Activated T-helper 2 cell treated with anti-CD3 and anti-CD28 coated beads, Interferon-gamma antibody, Interleukin-2, Interleukin-4, amounts not matched to agents 10 μg/mL and 5 μg/mL and 100 μg/mL, durations not matched to agents 14 hours and 24 hours and 36 hours (primary cell): ENCODE data around the gene RPP30. TPM values are rescaled to one million over a fixed set of nuclear protein-coding genes. Genes with fewer than 3 reads are reported as not detected.
A peak's percentile ranks its signal among the peaks of the same experiment; 100 is the strongest.
"Not testable (repeated sequence)": the region's sequence is repeated elsewhere in the genome, so short reads cannot be mapped to it uniquely, and the experiment has no call there.

Experiments used
- DNase-seq: peaks from one replicate; pipeline ENCODE4 v3.0.0; 2021; ENCODE audit warnings: low spot score
- H3K27ac Mint-ChIP-seq: one replicate; pipeline ENCODE4 v1.8.0; 2021; ENCODE audit warnings: mixed read lengths
- H3K27me3 Mint-ChIP-seq: one replicate; pipeline ENCODE4 v1.8.0; 2021; ENCODE audit warnings: low read depth, mixed read lengths
- H3K36me3 Mint-ChIP-seq: one replicate; pipeline ENCODE4 v1.8.0; 2021; ENCODE audit warnings: low read depth, mixed read lengths
- H3K4me1 Mint-ChIP-seq: one replicate; pipeline ENCODE4 v1.8.0; 2021; ENCODE audit warnings: low read depth, mixed read lengths
- H3K4me3 Mint-ChIP-seq: one replicate; pipeline ENCODE4 v1.8.0; 2021; ENCODE audit warnings: low read depth, mild to moderate bottlenecking, moderate library complexity, mixed read lengths
- H3K9me3 Mint-ChIP-seq: one replicate; pipeline ENCODE4 v1.8.0; 2021; ENCODE audit warnings: mixed read lengths
- intact Hi-C: fragments of 100-400 bp; cut with micrococcal nuclease; formaldehyde crosslinking; loops from one replicate; pipeline ENCODE4 v1.15.1; 2023
- total RNA-seq: library from RNA; stranded (reverse); gene quantifications from 2 replicates; pipeline ENCODE4 v1.2.3, GENCODE V29; 2022

Gene RPP30
- total RNA-seq, 1 donor from 2014 or later = 69.1 TPM

DNA sequence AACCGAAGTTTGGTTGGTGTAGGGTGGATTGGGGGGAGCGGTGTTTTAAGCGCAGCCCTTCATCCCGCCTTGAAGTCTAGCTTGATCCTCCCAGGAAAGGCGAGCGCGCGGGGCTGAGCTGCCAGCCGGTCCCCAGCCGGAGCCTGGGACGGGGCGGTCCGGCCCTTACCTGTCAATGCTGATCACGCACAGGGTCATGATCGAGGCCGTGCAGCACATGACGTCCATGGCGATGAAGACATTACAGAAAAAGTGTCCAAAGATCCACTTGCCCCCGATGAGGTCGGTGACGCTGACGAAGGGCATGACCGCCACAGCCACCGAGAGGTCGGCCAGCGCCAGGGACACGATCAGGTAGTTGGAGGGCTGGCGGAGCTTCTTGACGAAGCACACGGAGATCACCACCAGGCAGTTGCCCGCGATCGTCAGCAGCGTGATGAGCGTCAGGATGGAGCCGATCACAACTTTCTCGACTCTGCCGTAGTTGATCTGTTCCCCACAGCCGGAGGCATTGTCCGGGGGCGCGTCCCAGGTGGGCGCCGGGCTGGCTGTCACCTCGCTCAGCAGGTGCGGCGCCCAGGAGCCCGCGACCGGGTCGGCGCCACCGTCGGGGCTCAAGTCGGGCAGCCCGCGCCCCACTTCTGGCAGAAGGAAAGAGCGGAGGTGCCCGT is 14.7 kb upstream of the RPP30 start:
- peak; percentile 10 for DNase-seq
- peaks cover 12% of the 10 kb centered on the region for H3K4me1 Mint-ChIP-seq
- no peaks in the 10 kb centered on the region for H3K36me3 Mint-ChIP-seq
- H3K9me3 Mint-ChIP-seq = no peaks in the 10 kb centered on the region
- H3K4me3 Mint-ChIP-seq = peak overlapping the region; percentile 83
- H3K27me3 Mint-ChIP-seq = peaks cover 72% of the 10 kb centered on the region
- no peak overlapping the region for H3K27ac Mint-ChIP-seq
- intact Hi-C loops = no loop called here

DNA sequence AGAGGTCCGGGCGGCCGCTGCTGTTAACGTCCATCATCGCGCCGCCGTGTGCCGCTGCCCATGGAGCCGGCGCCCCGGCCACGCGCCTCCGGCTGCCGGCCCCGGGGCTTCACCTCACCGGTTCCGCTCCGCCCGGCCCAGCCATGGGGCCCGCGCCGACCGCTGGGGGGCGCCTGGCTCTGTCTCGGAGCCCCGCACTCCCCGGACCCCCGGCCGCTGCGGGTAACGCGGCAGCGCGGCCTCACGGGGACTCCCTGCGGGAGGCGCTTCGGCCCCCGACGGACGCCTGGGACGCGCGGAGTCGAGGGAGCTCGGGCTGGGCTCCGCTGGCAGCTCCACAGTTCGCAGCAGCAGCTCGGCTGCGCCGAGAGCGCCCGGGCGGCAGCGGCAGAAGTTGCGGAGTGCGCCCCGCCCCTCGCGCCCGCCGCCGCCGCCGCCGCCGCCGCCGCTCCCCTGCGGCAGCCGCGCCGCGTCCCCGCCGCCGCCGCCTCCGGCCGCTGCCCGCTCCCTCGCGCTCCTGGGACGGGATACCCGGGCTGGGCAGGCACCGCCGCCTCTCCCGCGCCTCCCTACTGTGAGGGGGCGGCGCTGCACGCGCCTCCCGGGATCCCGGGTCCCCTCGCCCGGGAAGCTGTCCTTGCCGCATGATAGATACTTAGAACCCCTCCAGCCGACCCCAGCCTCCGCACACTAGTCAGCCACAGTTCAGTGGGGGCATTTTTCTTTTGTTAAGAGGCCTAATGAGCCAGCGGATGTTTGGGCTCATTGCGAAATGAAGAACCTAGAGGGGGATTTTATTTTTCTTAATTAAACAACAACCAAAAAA is 13.9 kb upstream of the RPP30 start, which contains the start of gene HTR7:
HTR7 (minus strand) TSS at position 405 of the 826 bp plus-strand sequence; CDS start at position 37, 368 bp downstream.
- Mint-ChIP-seq H3K4me1 (peaks cover 12% of the 10 kb centered on the region), H3K27ac (no peak within 1 kb of the TSS), H3K4me3 (peak within 1 kb of the TSS; percentile 83), H3K36me3 (no peaks in the 10 kb centered on the region), H3K9me3 (no peaks in the 10 kb centered on the region), H3K27me3 (peaks cover 77% of the 10 kb centered on the region)
- peak; percentile 56 for DNase-seq
- intact Hi-C loops = loop anchor here (2.0 kb wide), 1 partner anchor 15 kb away; no protein-coding TSS in a partner anchor

DNA sequence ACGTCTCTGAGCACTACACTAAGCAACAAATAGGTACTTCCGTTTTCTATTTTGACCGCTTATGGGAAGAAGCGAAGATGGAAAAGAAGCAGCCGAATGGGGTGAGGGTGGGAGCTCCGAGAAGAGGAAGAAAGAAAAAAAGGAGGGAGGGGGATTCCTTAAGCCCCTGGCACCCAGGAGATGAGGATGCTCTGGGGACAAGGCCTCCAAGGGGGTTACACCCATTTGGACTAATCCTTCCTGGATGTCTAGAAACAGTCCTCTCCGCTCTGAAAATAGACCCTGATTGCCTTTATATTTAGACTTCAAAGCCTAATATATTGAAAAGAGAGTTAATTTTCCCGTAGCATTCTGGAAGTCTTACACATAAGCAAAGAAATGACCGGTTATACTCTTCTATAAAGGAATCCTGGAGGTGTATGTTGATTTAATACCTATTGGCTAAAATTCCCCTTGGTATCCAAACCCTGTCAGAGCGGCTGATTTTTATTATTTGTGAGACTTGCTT is 13.3 kb upstream of the RPP30 start:
- H3K36me3 Mint-ChIP-seq = no peaks in the 10 kb centered on the region
- no peak overlapping the region for H3K27ac Mint-ChIP-seq
- no peak for DNase-seq
- peaks cover 12% of the 10 kb centered on the region for H3K4me1 Mint-ChIP-seq
- peaks cover 82% of the 10 kb centered on the region for H3K27me3 Mint-ChIP-seq
- no peaks in the 10 kb centered on the region for H3K9me3 Mint-ChIP-seq
- intact Hi-C loops = loop anchor here (2.0 kb wide), 1 partner anchor 14 kb away; no protein-coding TSS in a partner anchor
- H3K4me3 Mint-ChIP-seq = peak overlapping the region; percentile 78

DNA sequence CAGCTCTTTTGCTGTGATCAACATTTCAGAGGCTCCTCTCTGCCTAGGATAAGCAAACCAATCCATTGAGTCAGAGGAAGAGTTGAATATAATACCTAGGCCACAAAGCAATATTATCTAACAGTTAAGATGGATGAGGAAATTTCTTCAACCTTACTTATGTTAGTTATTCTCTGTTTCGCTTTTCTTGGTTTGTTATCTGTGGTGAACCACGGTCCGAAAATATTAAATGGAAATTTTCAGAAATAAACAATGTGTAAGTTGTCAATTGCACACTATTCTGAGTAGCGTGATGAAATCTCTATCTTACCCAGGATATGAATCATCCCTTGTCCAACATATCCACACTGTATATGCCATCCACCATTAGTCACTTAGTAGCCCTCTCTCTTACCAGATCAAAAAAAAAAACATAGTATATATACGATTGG is 12.4 kb upstream of the RPP30 start:
- no peak for DNase-seq
- H3K9me3 Mint-ChIP-seq = no peaks in the 10 kb centered on the region
- no peak overlapping the region for H3K4me3 Mint-ChIP-seq
- intact Hi-C loops = loop anchor here (2.0 kb wide), 1 partner anchor 13 kb away; no protein-coding TSS in a partner anchor
- peaks cover 80% of the 10 kb centered on the region for H3K27me3 Mint-ChIP-seq
- no peaks in the 10 kb centered on the region for H3K36me3 Mint-ChIP-seq
- H3K27ac Mint-ChIP-seq = no peak overlapping the region
- H3K4me1 Mint-ChIP-seq = peaks cover 12% of the 10 kb centered on the region

DNA sequence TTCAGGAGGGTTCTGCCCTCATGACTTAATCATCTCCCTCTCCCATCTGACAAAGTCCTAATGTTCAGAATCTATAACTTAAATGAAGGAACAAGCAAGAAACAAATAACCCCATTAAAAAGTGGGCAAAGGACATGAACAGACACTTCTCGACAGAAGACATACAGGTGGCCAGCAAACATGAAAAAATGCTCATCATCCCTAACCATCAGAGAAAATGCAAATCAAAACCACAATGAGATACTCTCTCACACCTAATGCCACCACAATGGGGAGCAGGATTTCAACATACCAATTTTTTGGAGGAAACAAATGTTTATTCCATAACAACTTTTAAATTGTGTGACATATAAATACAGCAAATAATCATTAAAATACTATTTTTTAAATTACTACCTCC is 11.0 kb upstream of the RPP30 start:
- DNase-seq = no peak
- intact Hi-C loops = no loop called here
- Mint-ChIP-seq H3K36me3 (no peaks in the 10 kb centered on the region), H3K27me3 (peaks cover 80% of the 10 kb centered on the region), H3K9me3 (no peaks in the 10 kb centered on the region), H3K4me3 (no peak overlapping the region), H3K27ac (no peak overlapping the region), H3K4me1 (peaks cover 12% of the 10 kb centered on the region)

DNA sequence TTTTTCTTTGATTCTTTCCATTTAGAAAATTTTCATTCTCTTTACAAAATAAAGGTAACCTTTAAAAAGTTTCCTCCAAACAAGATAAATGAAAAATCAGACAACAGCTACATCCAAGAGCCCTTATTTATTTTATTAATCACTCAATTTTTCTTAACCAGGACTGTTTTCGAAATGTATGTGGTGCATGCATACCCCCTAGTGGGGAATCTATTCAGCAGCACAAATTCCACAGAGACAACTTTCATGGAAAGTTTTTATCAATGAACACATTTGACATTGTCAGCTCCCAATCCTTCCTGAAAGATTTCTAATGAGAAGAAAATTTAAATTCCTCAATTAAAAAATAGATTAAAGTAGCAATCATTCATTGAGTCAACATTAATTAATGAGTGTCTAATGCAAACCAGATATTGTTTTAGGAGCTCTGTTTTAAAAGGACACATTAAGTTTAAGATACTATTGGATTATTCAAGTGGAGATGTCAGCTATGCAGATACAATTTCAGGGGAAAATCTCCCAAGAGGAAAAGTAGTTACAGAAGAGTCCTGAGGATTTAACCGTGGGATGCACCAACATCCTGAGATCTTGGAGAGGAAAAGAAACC is 8.8 kb upstream of the RPP30 start:
- H3K36me3 Mint-ChIP-seq = no peaks in the 10 kb centered on the region
- no peak overlapping the region for H3K4me3 Mint-ChIP-seq
- no peak overlapping the region for H3K27ac Mint-ChIP-seq
- peaks cover 83% of the 10 kb centered on the region for H3K27me3 Mint-ChIP-seq
- H3K9me3 Mint-ChIP-seq = no peaks in the 10 kb centered on the region
- peaks cover 10% of the 10 kb centered on the region for H3K4me1 Mint-ChIP-seq
- intact Hi-C loops = loop anchor here (1.0 to 2.0 kb wide), 2 partner anchors 112 to 1070 kb away; no protein-coding TSS in a partner anchor
- no peak for DNase-seq

DNA sequence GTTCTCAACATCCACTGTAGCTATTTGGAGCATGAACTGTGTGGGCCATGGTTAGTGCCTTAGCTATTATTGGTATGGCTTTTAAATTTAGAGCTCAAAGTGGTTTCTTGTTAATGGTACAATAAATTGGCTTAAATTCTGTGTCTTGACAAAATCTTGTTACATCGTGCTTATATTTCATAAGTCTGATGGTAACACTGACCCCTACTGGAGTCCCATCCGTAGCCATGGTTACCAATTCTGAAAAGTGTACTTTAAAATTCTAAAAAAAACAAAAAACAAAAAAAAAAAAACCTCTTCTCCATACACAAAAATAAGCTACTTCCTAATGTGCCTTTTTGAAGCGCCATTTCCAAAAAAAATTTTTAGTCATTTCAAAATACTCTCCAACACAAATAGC is 6.4 kb upstream of the RPP30 start:
- Mint-ChIP-seq H3K4me3 (no peak overlapping the region), H3K4me1 (peaks cover 2% of the 10 kb centered on the region), H3K27me3 (peaks cover 78% of the 10 kb centered on the region), H3K36me3 (no peaks in the 10 kb centered on the region), H3K27ac (no peak overlapping the region), H3K9me3 (peaks cover 10% of the 10 kb centered on the region)
- DNase-seq = no peak
- intact Hi-C loops = no loop called here

DNA sequence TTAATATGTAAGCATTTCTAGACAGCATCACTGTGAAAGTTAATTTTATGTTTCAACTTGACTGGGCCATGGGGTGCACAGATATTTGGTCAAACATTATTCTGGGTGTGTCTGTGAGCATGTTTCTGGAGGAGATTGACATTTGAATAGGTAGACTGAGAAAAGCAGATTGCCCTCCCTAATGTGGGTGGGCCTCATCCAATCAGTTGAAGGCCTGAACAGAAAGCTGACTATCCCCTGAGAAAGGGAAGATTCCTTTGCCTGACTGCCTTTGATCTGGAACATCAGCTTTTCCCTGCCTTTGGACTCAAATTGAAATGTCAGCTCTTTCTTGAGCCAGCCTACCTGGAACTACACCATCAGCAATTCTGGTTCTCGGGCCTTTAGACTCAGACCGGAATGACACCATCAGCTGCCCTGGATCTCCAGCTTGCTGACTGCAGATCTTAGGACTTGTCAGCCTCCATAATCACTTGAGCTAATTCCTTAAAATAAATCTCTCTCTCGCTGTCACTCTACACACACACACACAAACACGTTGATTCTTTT is 5.7 kb upstream of the RPP30 start:
- H3K27ac Mint-ChIP-seq = no peak overlapping the region
- H3K4me3 Mint-ChIP-seq = no peak overlapping the region
- intact Hi-C loops = no loop called here
- peaks cover 73% of the 10 kb centered on the region for H3K27me3 Mint-ChIP-seq
- no peaks in the 10 kb centered on the region for H3K36me3 Mint-ChIP-seq
- no peak for DNase-seq
- H3K4me1 Mint-ChIP-seq = peaks cover 6% of the 10 kb centered on the region
- H3K9me3 Mint-ChIP-seq = peaks cover 10% of the 10 kb centered on the region

DNA sequence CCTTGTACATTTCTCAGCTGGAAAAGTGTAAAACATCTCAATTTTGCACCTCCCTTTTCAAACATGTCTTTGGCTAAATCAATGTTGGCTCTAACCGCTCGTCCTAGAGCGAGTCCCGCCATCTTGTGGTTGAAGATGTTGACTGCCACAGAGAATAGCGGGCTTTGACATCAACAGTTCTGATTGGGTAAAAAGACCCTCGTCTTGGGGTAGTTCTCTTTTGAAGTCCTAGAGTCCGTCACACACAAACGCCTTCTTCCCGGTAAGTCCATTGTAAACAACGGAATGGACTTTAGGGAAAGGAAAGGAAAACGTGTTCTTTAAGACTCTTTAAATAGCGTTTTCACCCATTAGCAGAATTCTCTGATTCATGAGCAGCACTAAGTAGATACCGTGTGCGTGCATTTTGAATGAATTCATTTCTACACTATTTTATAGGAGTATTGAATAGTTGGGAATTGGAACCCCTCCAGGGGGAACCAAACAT is 452 bp upstream of the RPP30 start:
- H3K27ac Mint-ChIP-seq = peak overlapping the region; percentile 97
- peaks cover 25% of the 10 kb centered on the region for H3K4me1 Mint-ChIP-seq
- DNase-seq = peak; percentile 40
- peaks cover 8% of the 10 kb centered on the region for H3K36me3 Mint-ChIP-seq
- intact Hi-C loops = loop anchor here (1.0 to 5.0 kb wide), 8 partner anchors 120 to 1169 kb away; partner anchors contain the start of gene KIF20B
- H3K9me3 Mint-ChIP-seq = peaks cover 10% of the 10 kb centered on the region
- peaks cover 27% of the 10 kb centered on the region for H3K27me3 Mint-ChIP-seq
- peak overlapping the region; percentile 100 for H3K4me3 Mint-ChIP-seq

DNA sequence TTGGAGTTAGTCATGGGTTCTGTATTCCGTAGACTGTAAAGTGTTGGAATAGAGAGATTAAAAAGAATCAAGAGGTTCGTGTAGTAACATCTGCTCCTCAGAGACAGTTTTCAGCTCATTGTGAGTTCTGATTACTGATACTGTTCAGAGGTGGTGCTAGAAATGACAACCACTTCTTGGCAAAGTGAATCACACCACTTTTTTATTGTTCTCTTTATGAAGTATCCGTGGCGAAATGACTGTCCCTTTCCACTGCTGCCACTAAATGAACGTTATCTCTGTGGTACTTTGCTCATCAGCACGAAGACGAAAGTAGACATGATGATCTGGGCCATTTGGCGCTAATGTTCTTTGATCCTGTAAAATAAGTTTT is 860 bp downstream of the RPP30 start:
- peak overlapping the region; percentile 100 for H3K4me3 Mint-ChIP-seq
- no peak for DNase-seq
- H3K36me3 Mint-ChIP-seq = peaks cover 19% of the 10 kb centered on the region
- H3K27ac Mint-ChIP-seq = peak overlapping the region; percentile 97
- intact Hi-C loops = loop anchor here (2.0 to 5.0 kb wide), 5 partner anchors 14 to 1170 kb away; partner anchors contain the start of genes HTR7 and KIF20B
- H3K4me1 Mint-ChIP-seq = peaks cover 25% of the 10 kb centered on the region
- H3K27me3 Mint-ChIP-seq = peaks cover 16% of the 10 kb centered on the region
- H3K9me3 Mint-ChIP-seq = peaks cover 10% of the 10 kb centered on the region

DNA sequence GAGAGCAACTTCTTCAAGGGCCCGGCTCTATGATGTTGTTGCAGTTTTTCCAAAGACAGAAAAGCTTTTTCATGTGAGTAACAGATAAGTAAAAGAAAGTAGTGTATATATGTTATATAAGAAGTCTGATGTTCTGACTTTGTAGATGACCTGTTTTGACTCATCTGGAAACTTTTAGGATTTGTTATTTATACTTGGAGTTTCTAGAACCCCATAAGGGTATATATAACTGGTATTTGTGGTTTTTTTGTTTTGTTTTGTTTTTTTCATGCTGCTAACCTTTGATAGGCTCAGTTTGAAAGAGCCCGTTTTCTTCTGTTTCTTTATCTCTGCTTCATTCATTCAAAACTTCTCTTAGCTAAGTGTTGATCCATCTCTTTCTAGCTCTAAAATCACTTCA is 7.3 kb downstream of the RPP30 start:
- no peak for DNase-seq
- Mint-ChIP-seq H3K9me3 (no peaks in the 10 kb centered on the region), H3K27me3 (no peaks in the 10 kb centered on the region), H3K4me1 (peaks cover 11% of the 10 kb centered on the region), H3K36me3 (peaks cover 54% of the 10 kb centered on the region), H3K27ac (no peak overlapping the region), H3K4me3 (no peak overlapping the region)
- intact Hi-C loops = no loop called here

DNA sequence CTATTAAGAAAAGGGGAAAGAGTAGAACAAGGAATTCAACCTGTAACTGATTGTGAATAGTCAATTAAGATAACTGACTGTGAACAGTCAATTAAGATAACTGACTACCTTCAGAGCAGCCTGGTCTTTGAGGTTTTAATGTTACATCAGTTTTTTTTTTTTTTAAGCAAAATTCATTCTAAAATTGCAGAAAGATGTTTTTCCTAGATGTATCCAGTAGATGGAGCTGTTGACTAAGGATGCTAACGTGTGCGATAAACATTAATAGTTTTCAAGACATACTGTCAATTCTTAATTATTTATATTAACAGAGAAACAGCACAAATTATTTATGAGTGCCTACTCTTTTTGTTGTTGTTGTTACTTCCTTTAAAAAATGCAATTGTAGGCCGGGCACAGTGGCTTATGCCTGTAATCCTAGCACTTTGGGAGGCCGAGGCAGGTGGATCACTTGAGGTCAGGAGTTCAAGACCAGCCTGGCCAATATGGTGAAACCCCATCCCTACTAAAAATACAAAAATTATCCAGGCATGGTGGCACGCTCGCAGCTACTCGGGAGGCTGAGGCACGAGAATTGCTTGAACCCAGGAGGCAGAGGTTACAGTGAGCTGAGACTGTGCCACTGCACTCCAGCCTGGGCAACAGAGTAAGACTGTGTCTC is 8.4 kb downstream of the RPP30 start:
- not testable (repeated sequence) for DNase-seq, H3K9me3 Mint-ChIP-seq, H3K27ac Mint-ChIP-seq, H3K4me1 Mint-ChIP-seq, H3K4me3 Mint-ChIP-seq, H3K27me3 Mint-ChIP-seq
- intact Hi-C loops = loop anchor here (2.0 kb wide), 1 partner anchor 371 kb away; no protein-coding TSS in a partner anchor
- peaks cover 62% of the 10 kb centered on the region for H3K36me3 Mint-ChIP-seq
